Left cardiac atrium (tissue), 4 donors: ENCODE measurements around the gene ZCCHC18. TPM values are rescaled to one million over a fixed set of nuclear protein-coding genes. Genes with fewer than 3 reads are reported as not detected.
A peak's percentile ranks its signal among the peaks of the same experiment; 100 is the strongest.

Experiments used
- ATAC-seq, 2 donors: fragments of 200-7000 bp; cut with Tn5 transposase; one replicate each; pipeline ENCODE4 v1.9.1; 2020; ENCODE audit warnings: mild to moderate bottlenecking in 2 of 2, moderate library complexity in 2 of 2
- DNase-seq: peaks from one replicate; pipeline ENCODE4 v3.0.0-alpha.2; 2020
- intact Hi-C, 2 donors: fragments of 100-400 bp; cut with DNase I; formaldehyde crosslinking; loops; one replicate each; pipeline versions ENCODE4 v1.14.1 to v1.15.1; 2022 to 2023
- total RNA-seq, 2 donors: library from RNA; stranded (reverse); fragmentation: NEBNext Ultra II Directional; extraction: Animal tissue kit (Norgen Biotek cat#: 25700); gene quantifications; one replicate each; pipeline ENCODE4 v1.2.1, GENCODE V29; 2021
- donor health status: DM: no; HTN: yes; CAD: no.
- donor health status: DM: no; HTN: yes; CAD: no; lungs with severe emphysema.
- donor health status: DM: yes; HTN: yes; CAD: no.
- donor health status: Dilated cardiomyopathy.

The ZCCHC18 gene
- total RNA-seq, 2 donors from 2014 or later = 0.32 to 0.42 TPM

DNA sequence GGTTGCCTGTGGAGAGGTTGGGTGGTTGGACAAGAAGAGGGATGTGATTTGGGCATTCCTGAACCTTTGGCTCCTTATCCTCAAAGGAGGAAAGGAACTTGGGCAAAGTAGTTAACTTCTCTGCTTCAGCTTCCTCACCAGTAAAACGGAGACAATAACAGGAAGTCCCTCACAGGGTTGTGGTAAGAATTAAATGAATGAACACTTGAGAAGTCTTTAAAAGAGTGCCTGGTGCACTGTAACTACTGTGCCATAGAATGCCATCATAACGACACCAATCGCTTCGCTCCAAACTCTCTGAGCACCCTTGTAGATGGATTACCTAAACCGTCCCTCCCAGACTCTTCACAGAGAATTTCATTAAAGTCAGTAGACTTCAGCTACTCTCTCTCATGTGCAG, 10.5 kb downstream of the ZCCHC18 start:
- ATAC-seq = no peak
- DNase-seq = no peak
- intact Hi-C loops = no loop called here

- no peak for ATAC-seq
- intact Hi-C loops = no loop called here
- no peak for DNase-seq
Observed at GRCh38 chrX:104126856-104127255, 14.5 kb downstream of the ZCCHC18 start.

DNA sequence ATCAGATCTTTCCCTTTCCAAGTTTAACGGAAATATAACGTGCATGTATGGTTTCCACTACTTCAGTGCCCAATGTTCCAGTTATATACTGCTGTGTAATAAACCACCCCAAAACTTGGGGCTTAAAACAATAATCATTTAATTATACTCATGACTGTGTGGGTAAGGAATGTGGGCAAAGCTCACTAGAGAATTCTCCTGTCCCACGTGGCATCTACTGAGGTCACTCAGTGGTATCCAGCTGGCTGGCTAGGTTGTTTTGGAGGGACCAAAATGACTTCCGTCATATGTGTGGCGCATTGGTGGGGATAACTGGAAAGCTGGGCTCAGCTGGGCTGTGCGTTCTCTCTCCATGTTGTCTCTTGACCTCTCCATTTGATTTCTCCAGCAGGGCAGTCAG, 18.5 kb downstream of the ZCCHC18 start:
- intact Hi-C loops = no loop called here
- ATAC-seq (no peak), DNase-seq (no peak)

- DNase-seq (no peak), ATAC-seq (no peak)
- intact Hi-C loops = loop anchor here in 1 of 2 donors (5.0 kb wide), 1 partner anchor 287 kb away; no protein-coding TSS in a partner anchor
Observed at GRCh38 chrX:104134583-104135261, 22.4 kb downstream of the ZCCHC18 start.

GRCh38 chrX:104135677-104136076, 23.4 kb downstream of the ZCCHC18 start:
- no peak for DNase-seq
- no peak for ATAC-seq
- intact Hi-C loops = loop anchor here in 1 of 2 donors (2.0 to 5.0 kb wide), 2 partner anchors 39 to 288 kb away; no protein-coding TSS in a partner anchor

DNA sequence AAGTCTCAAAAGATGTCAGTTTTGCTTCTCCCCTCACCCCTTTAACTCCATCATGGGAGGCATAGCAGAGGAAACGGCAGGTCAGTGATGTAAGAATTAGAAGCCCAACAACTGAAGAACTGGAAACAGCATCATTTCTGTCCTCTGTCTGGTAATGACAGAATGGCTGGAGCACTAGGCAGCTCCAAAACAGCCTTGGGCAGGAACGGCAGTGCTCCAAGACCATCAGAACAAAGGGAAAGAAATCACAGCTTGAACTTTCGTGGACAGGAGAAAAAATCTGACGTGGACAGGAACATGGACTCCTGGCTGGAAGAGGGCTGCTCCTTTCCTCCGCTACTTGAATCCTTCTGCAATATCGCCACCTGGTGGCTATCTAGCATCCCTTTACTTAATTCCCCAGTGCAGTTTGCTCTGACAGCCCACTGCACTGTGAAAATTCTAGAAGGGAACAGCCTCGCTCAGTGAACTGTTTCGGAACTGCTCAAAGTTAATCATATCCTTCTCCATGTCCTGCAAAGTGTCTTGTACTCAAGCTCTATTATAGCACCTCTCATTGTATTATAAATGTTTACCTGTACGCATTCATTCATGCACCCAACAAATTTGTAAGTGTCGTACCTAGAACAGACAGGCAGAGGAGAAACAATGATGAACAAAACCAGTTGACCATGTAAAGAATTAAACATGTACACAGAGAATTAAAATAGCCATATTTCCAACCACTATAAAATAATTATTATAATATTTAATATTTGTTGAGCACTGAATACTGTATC, 24.1 kb downstream of the ZCCHC18 start:
- ATAC-seq (peak; percentile 87 to 92), DNase-seq (peak; percentile 68)
- intact Hi-C loops = loop anchor here in 1 of 2 donors (2.0 to 5.0 kb wide), 2 partner anchors 40 to 289 kb away; no protein-coding TSS in a partner anchor

DNA sequence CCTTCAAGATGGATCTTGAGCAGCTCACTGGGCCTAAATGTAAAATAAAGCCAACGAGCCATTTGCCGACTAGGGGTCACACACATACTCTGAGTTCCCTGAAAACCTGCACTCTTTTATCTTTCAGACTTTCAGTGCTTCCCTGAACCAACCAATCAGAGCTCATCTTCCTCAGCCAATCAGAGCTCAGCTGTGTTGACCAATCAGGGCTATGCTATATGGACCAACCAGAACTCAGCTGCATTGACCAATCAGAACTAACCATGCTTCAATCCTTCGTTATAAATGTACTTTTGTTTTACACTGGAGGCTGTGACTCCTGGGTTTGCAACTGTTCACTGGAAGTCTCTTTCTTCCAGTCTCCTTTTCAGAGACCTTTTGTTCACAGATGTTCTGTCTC, 25.2 kb downstream of the ZCCHC18 start:
- no peak for DNase-seq
- no peak for ATAC-seq
- intact Hi-C loops = loop anchor here in 1 of 2 donors (2.0 to 5.0 kb wide), 2 partner anchors 41 to 290 kb away; no protein-coding TSS in a partner anchor

DNA sequence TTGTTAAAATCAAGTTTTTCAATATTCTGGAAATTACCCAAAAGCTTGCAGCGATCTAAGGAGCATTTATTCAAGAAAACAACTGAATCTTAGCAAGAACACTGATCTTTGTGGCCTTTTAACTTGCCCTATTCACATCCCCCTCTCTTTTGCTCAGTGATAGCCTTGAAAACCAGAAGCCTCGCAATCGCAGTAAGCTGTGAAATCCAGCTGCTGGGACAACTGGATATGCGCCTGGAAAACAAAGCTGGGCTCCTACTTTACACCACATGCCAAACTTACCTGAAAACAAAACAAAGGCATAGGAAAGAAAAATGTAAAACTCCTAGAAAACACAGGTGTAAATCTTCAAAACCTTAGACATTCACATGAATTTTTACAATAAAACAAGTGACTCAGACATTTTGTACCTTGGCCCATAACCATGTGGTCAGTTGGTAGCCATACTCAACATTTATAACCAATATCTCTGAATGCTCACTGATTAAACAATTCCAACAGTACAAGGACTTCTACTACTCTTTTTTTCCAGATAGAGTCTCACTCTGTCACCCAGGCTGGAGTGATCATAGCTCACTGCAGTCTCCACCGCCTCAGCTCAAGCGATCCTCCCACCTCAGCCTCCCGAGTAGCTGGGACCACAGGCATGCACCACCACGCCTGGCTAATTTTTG, 28.9 kb downstream of the ZCCHC18 start:
- intact Hi-C loops = no loop called here
- DNase-seq = no peak
- no peak for ATAC-seq

DNA sequence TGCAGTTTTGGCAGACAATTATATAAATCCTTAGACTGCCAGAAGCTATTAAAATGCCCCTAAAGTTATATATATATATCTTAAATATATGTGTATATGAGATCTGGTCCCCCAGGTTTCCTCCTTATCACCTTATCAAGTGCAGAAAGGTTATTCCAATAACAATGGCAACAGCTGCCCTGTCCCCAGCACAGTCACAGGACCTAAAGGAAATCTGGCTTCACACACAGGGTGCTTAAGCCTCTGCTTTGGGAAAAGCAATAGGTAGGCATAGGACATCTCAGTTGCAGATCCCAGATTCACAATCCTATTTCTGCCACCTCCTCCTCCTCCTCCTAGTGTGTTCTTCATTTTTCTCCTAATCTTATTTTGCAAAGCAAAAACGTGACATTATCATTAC, 38.7 kb downstream of the ZCCHC18 start:
- ATAC-seq (no peak), DNase-seq (no peak)
- intact Hi-C loops = no loop called here

- ATAC-seq = peak; percentile 96 to 98
- DNase-seq = peak; percentile 80
- intact Hi-C loops = no loop called here
Observed at GRCh38 chrX:104156630-104157529, 44.6 kb downstream of the ZCCHC18 start, which contains the start of gene SLC25A53. SLC25A53 (minus strand) TSS chrX:104157009; CDS start chrX:104105257, 51,752 bp downstream.

Other genes with a start within 250 kb of the ZCCHC18 start
- gene TMSB15B, start 149.9 kb upstream of the ZCCHC18 start, total RNA-seq = 1 to 10 TPM; 1.0 to 1.9 TPM
- gene H2BW1, start 98.8 kb upstream of the ZCCHC18 start, total RNA-seq = not detected
- gene H2BW2, start 72.6 kb upstream of the ZCCHC18 start, total RNA-seq = not detected
- gene TMSB15C, start 36.3 kb upstream of the ZCCHC18 start, total RNA-seq = under 1 TPM; 0.32 to 0.34 TPM
- 10 to 100 TPM in 1 of 2 donors, 1 to 10 TPM in 1; 8.6 to 10.2 TPM for gene SLC25A53, start 44.5 kb downstream of the ZCCHC18 start, total RNA-seq
- 10 to 100 TPM; 11.7 to 14.1 TPM for gene FAM199X, start 53.9 kb downstream of the ZCCHC18 start, total RNA-seq
- not detected for gene ESX1, start 142.4 kb downstream of the ZCCHC18 start, total RNA-seq